ENCODE measurements around the gene MEGF8.
A peak's percentile ranks its signal among the peaks of the same experiment; 100 is the strongest.

MEGF8 gene

DNA sequence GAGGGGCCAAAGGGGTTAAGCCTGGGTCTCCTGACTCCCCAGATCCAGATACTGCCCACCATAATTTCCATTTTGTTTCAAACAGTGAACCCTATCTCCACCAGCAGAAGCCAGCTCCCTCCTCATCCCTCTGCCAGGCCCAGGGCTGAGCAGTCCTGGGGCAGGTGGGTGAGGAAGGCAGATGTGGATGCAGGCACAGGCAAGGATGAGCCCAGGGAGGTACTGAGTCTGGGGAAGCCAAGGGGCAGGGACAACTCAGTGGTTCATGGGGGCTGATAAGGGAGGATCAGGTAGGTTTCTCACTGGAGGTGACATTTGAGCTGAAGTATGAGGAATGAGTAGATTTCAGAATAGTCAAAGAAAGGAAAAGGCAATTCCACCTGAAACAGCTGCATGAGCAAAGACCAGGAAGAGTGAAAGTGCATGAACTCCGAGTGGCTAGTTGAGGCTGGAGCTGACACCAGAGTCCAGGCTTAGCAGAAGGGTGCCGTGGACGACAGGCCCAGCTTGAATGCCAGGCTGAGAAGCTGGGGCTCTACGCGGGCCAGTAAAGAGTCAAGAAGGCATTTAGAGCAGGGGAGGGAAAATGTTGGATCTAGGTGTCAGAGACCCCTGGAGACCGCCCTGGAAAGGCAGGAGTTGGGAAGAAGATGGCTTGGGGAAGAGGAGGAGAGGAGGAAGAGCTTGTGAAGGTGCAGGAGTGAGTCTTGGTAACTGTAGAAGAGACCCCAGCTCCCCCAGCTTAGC is 46.1 kb upstream of the MEGF8 start:
- TF ChIP-seq, protein P1, sequence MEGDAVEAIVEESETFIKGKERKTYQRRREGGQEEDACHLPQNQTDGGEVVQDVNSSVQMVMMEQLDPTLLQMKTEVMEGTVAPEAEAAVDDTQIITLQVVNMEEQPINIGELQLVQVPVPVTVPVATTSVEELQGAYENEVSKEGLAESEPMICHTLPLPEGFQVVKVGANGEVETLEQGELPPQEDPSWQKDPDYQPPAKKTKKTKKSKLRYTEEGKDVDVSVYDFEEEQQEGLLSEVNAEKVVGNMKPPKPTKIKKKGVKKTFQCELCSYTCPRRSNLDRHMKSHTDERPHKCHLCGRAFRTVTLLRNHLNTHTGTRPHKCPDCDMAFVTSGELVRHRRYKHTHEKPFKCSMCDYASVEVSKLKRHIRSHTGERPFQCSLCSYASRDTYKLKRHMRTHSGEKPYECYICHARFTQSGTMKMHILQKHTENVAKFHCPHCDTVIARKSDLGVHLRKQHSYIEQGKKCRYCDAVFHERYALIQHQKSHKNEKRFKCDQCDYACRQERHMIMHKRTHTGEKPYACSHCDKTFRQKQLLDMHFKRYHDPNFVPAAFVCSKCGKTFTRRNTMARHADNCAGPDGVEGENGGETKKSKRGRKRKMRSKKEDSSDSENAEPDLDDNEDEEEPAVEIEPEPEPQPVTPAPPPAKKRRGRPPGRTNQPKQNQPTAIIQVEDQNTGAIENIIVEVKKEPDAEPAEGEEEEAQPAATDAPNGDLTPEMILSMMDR (conservative IDR thresholded peaks at IDR 0.05; ENCODE audit: low read length): no peak
- H3K4me3 ChIP-seq (ENCODE audit: low read length): peak overlapping the region; percentile 78
- DNase-seq (ENCODE audit: low read depth): no peak

DNA sequence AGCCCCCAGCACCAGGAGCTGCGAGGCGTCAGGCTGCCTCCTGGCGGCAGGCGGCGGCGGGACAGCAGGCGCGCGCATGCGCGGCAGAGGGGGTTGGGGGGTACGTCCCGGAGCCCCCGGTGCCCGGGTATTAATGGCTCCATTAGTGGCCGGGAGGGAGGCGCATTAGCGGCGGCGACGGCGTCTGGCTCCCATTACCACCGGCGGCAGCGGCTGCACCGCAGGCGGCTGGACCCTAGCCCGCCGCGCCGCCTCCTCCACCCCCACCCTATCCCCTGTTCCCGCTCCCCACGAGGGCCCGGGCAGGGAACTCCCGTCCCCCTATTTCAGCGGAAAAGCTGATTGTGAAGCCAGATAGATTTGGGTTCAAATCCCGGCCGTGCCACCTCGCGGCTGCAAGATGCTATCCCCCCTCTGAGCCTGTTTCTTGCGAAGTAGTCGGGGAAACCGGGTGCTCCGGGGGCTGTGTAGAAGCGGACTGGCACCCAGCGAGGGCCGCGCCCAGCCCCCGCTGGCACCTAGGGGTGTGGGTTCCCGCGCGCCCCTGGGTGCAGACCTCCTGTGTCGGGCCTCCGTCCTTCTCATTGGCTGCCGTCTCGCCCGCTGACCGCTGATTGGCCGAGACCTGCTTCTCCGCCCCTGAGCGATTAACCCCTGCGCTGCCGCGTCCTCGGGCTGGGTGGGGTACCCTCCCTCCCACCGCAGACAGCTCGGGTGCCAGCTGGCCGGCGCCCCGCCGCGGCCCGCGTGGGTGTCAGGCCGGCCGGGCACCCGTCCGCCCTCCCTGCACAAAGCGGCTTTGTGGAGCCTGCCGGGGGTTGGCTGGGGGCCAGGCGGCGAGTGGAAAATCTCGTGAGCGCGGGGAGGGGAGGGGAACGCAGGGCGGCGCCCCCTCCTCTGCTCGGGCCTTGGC is 45.3 kb upstream of the MEGF8 start:
- DNase-seq (ENCODE audit: low read depth): peak; percentile 82
- TF ChIP-seq, protein P1 (conservative IDR thresholded peaks at IDR 0.05; ENCODE audit: low read length): peak; percentile 68
- H3K4me3 ChIP-seq (ENCODE audit: low read length): peak overlapping the region; percentile 78

DNA sequence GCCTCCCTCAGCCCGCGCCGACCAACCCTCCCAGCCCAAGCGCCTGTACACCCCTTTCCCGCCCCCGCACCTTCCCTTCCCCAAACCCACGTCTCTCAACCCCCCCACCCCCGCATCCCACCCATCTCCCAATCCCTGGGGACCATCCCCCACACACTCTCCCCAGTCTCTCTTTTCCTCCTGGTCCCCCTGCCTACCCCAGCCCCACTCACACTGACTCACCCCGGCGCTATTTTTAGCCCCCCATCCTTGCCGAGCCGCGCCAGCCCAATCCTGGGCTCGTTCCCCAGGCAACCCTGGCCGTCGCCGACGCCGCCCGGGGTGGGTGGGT is 44.7 kb upstream of the MEGF8 start:
- peak overlapping the region; percentile 78 for H3K4me3 ChIP-seq (ENCODE audit: low read length)
- peak; percentile 21 for DNase-seq (ENCODE audit: low read depth)
- TF ChIP-seq, protein P1 (conservative IDR thresholded peaks at IDR 0.05; ENCODE audit: low read length): no peak

DNA sequence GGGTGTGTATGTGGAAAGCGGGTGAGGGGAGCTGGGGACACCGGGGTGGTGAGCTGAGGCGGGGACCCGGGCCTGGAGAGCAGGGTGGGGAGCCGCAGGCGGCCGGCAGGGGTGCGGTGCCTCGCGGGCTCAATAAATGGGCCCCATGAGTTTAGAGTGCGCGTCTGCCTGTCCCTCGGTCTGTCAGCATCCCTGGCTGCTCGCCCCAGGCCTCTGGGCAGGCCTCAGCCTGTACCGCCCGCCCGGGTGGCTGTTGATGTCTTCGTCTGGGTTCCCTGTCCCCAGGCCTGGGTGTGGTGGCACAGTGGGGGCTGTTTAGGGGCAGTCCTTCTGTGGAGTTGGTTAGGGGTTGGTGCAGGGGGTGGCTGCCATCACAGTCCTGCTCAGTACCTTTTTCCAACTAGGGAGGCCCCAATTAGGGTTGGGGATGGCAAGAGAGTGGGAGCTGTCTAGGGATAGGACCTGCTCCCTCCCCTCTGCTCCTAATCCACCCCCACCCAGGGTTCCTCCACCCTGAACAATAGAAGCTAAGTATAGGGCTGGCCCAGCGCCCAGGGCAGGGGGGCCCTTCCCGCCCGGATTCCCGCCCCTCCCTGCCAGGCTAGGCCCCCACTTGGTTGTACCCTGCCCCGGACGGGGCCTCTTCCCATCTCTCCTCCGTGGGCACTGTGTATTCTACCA is 44.1 kb upstream of the MEGF8 start:
- H3K4me3 ChIP-seq (ENCODE audit: low read length): peak overlapping the region; percentile 78
- DNase-seq (ENCODE audit: low read depth): peak; percentile 27
- TF ChIP-seq, protein P1 (conservative IDR thresholded peaks at IDR 0.05; ENCODE audit: low read length): 0 out of 2 replicates have a peak, but pooled peaks have one; percentile 7

DNA sequence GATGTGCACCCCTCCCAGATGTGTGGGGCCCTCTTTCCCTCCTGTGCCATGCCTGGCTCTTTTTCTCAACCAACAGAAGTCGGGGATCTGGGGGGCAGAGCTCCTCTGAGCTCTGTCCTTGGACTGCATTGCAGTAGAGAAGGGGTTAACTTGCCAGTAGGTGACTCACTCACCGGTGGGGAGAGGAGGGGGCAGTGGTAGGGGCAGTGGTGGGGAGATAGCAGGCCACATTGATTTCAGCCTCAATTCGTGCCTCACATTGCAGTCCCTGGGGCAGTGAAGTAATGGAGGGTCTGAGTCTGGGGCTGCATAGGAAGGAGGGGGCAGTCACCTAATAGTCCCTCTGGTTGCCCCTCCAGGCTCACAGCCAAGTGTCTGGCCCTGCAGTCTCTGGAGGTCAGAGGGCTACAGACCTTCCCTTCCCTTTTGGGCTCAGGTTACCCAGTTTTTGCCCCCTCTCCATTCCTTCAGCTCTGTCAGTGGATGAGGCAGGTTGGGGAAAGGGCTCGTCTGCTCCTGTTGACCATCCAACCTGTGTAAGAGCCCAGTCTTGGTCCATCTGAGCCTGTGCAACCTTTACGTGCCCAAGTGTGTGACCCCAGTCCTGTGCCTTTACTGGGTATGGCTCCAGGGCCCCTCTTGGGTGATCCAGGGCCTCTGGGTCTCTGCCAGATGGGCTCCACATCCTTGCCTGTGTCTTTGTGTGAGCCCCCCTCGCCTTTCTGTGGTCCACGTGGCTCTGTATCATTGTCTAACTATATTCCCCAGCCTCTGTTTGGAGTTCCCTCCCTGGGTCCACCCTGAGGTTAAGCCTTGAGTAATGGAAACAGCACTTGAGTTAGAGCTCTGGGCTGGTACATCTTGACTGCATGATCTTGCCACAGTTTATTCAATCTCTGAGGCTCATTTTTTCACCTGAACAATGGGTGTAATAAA is 43.3 kb upstream of the MEGF8 start:
- no peak for DNase-seq (ENCODE audit: low read depth)
- H3K4me3 ChIP-seq (ENCODE audit: low read length): peak overlapping the region; percentile 78
- TF ChIP-seq, protein P1 (conservative IDR thresholded peaks at IDR 0.05; ENCODE audit: low read length): no peak

DNA sequence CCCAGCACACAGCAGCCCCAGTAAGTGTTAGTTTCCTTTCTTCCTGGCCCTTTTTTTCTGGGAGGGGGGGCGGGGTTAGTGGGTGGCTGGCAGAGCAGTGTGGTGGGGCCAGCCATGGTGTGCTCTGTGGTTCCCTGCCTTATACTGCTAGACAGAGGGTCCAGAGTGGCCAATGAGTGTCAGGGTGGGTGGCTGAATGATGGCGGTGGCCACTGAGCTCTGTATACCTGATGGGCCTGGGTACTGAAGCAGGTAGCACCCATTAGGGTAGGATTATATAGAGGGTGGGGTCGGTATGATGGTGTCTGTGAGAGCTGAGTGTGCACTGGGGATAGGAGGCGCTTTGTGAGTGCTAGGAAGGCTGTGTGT is 42.6 kb upstream of the MEGF8 start:
- no peak for DNase-seq (ENCODE audit: low read depth)
- H3K4me3 ChIP-seq (ENCODE audit: low read length): peak overlapping the region; percentile 50
- TF ChIP-seq, protein P1 (conservative IDR thresholded peaks at IDR 0.05; ENCODE audit: low read length): no peak

Data from AG10803 (cell line).